ENCODE data around the gene UNC5B. TPM values are rescaled to one million over a fixed set of nuclear protein-coding genes. Genes with fewer than 3 reads are reported as not detected.

UNC5B gene
- total and polyA plus RNA-seq, 2 donors from 2014 or later = 5.5 to 22.6 TPM

DNA sequence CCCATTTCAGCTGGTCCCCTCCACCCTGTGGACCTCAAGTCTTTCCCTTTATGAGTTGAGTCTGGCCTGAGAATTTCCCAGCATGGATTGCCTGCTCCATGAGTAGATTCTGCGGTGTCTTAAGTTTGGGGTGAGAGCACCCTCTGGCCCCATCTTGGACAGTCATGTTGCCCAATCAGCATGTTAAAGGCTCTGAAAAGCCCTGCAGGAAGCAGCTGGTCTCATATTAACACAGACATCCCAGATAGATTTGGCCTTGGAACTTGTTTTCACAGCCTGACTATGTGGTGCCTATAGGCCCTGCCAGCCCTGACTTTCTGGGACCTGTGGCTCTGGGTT, 91.2 kb downstream of the UNC5B start:
- H3K4me1 ChIP-seq (ENCODE audit: control insufficient read depth in 2 of 3, insufficient read depth in 2 of 3, low read depth in 1 of 3, low read length in 3 of 3) = peaks cover 0 to 9% (median 7%) of the 10 kb centered on the region in 3 donors
- H3K9me3 ChIP-seq (ENCODE audit: control insufficient read depth in 2 of 3, insufficient read depth in 1 of 3, low read length in 3 of 3) = no peaks in the 10 kb centered on the region
- DNase-seq = no peak
- no peak overlapping the region for H3K27ac ChIP-seq (ENCODE audit: low read depth in 2 of 2, low read length in 2 of 2)
- H3K36me3 ChIP-seq (ENCODE audit: control insufficient read depth in 2 of 3, insufficient read depth in 3 of 3, low read length in 3 of 3) = peaks cover 0 to 2% (median 0%) of the 10 kb centered on the region in 3 donors
- FAIRE-seq = no peak
- TF ChIP-seq, protein P1, sequence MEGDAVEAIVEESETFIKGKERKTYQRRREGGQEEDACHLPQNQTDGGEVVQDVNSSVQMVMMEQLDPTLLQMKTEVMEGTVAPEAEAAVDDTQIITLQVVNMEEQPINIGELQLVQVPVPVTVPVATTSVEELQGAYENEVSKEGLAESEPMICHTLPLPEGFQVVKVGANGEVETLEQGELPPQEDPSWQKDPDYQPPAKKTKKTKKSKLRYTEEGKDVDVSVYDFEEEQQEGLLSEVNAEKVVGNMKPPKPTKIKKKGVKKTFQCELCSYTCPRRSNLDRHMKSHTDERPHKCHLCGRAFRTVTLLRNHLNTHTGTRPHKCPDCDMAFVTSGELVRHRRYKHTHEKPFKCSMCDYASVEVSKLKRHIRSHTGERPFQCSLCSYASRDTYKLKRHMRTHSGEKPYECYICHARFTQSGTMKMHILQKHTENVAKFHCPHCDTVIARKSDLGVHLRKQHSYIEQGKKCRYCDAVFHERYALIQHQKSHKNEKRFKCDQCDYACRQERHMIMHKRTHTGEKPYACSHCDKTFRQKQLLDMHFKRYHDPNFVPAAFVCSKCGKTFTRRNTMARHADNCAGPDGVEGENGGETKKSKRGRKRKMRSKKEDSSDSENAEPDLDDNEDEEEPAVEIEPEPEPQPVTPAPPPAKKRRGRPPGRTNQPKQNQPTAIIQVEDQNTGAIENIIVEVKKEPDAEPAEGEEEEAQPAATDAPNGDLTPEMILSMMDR (IDR thresholded peaks at IDR 0.05; ENCODE audit: borderline replicate concordance, extremely low read depth, insufficient read depth) = no peak
- H3K4me3 ChIP-seq (ENCODE audit: low read length in 3 of 3) = no peak overlapping the region
- H3K27me3 ChIP-seq (ENCODE audit: control insufficient read depth, insufficient read depth, low read length) = no peaks in the 10 kb centered on the region
- intact Hi-C loops (cut with DNase I) = no loop called here
- H3K9ac ChIP-seq (ENCODE audit: low read length in 3 of 3) = no peak overlapping the region

DNA sequence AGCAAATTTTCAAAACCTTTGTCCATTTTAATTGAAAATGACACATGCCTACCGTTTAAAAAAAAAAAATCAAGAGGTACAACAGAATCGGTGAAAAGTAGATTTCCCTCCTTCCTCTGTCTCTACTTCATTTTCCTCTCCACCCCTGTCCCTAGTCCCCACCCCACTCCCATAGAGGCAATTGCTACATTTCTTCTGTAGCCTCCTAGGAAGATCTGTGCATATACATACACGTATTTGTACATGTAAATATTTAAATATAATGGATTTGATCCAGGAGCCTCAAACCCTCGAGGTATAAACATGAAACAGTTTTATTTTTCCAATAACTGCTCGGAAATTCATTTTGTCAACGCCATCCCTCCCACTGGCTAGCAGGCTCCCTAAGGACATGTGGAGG, 92.5 kb downstream of the UNC5B start:
- TF ChIP-seq, protein P1 (IDR thresholded peaks at IDR 0.05; ENCODE audit: borderline replicate concordance, extremely low read depth, insufficient read depth) = no peak
- no peaks in the 10 kb centered on the region for H3K27me3 ChIP-seq (ENCODE audit: control insufficient read depth, insufficient read depth, low read length)
- DNase-seq = no peak
- no peaks in the 10 kb centered on the region for H3K9me3 ChIP-seq (ENCODE audit: control insufficient read depth in 2 of 3, insufficient read depth in 1 of 3, low read length in 3 of 3)
- H3K4me3 ChIP-seq (ENCODE audit: low read length in 3 of 3) = no peak overlapping the region
- no peak for FAIRE-seq
- intact Hi-C loops (cut with DNase I) = no loop called here
- H3K4me1 ChIP-seq (ENCODE audit: control insufficient read depth in 2 of 3, insufficient read depth in 2 of 3, low read depth in 1 of 3, low read length in 3 of 3) = peaks cover 0 to 11% (median 7%) of the 10 kb centered on the region in 3 donors
- H3K27ac ChIP-seq (ENCODE audit: low read depth in 2 of 2, low read length in 2 of 2) = no peak overlapping the region
- no peak overlapping the region for H3K9ac ChIP-seq (ENCODE audit: low read length in 3 of 3)
- H3K36me3 ChIP-seq (ENCODE audit: control insufficient read depth in 2 of 3, insufficient read depth in 3 of 3, low read length in 3 of 3) = no peaks in the 10 kb centered on the region

DNA sequence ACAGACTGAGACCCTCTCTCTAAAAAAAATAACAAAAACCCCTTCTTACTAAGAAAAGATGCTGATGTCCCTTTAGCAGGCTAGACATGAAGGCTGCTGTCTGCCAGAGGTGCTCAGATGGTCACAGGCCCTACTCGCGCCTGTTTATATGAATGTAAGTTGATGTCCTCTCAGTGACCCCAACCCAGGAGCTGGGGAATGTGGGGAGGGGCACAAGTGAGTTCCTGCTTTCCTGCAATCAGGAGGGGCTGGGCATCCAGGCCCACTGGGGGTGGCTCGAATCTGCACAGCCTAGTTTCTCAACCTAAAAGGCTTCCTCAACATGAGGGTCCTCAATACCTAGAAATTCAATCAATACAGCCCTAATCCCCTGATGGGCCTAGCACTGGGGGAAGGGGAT, 94.6 kb downstream of the UNC5B start:
- Histone ChIP-seq H3K36me3 (ENCODE audit: control insufficient read depth in 2 of 3, insufficient read depth in 3 of 3, low read length in 3 of 3) (no peaks in the 10 kb centered on the region), H3K27me3 (ENCODE audit: control insufficient read depth, insufficient read depth, low read length) (no peaks in the 10 kb centered on the region), H3K4me3 (ENCODE audit: low read length in 3 of 3) (no peak overlapping the region), H3K9me3 (ENCODE audit: control insufficient read depth in 2 of 3, insufficient read depth in 1 of 3, low read length in 3 of 3) (no peaks in the 10 kb centered on the region), H3K27ac (ENCODE audit: low read depth in 2 of 2, low read length in 2 of 2) (peak overlapping the region in 1 of 2 donors; percentile 51), H3K9ac (ENCODE audit: low read length in 3 of 3) (peak overlapping the region in 1 of 3 donors; percentile 0), H3K4me1 (ENCODE audit: control insufficient read depth in 2 of 3, insufficient read depth in 2 of 3, low read depth in 1 of 3, low read length in 3 of 3) (peaks cover 0 to 11% (median 7%) of the 10 kb centered on the region in 3 donors)
- DNase-seq (peak in 2 of 5 donors; percentile 45 to 56), FAIRE-seq (no peak)
- TF ChIP-seq, protein P1 (IDR thresholded peaks at IDR 0.05; ENCODE audit: borderline replicate concordance, extremely low read depth, insufficient read depth) = no peak
- intact Hi-C loops (cut with DNase I) = no loop called here

All from kidney (tissue), 14 donors.